Ishikawa (cell line): ENCODE results near the gene MED26.

Experiments used
- CEBPB ChIP-seq: IDR thresholded peaks from 2 replicates; pipeline ENCODE4 v1.6.1; 2012
- EP300 ChIP-seq: IDR thresholded peaks from 2 replicates; pipeline ENCODE4 v1.6.1; 2012; ENCODE audit warnings: borderline replicate concordance
- FOXM1 ChIP-seq: IDR thresholded peaks from 2 replicates; pipeline ENCODE4 v1.6.1; 2012; ENCODE audit warnings: low read depth, borderline replicate concordance
- RAD21 ChIP-seq: IDR thresholded peaks from 2 replicates; pipeline ENCODE4 v1.6.1; 2012; ENCODE audit warnings: low read depth
- REST ChIP-seq: IDR thresholded peaks from 2 replicates; pipeline ENCODE4 v1.6.1; 2012; ENCODE audit warnings: low read depth, mild to moderate bottlenecking
- TAF1 ChIP-seq: IDR thresholded peaks from 2 replicates; pipeline ENCODE4 v1.6.1; 2012; ENCODE audit warnings: low read depth, mild to moderate bottlenecking
- TEAD4 ChIP-seq: IDR thresholded peaks from 2 replicates; pipeline ENCODE4 v1.6.1; 2012
- USF1 ChIP-seq: IDR thresholded peaks from 2 replicates; pipeline ENCODE4 v1.6.1; 2012
- TF ChIP-seq, protein P1 (sequence below): IDR thresholded peaks from 2 replicates; pipeline ENCODE4 v1.6.1; 2012

DNA sequence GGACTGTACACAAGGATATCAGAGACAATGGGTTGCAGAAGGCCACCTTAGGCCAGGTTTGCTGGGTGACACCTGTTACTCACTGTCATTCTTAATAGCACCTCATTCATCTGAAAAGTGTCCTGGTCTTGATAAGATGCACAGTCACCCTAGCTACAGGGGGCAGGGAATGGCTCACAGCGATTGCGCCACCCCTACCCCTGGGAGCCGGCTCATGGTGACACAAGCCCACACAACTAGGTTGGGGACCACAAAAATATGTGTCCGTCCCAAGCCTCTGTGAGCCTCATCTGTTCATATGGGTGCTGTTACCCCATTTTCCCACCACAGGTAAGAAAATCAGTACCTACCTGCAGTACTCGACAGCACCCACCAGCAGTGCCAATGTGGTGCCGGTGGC is 23.4 kb downstream of the MED26 start:
- TF ChIP-seq EP300 (no peak), REST (no peak), CEBPB (no peak), FOXM1 (no peak), USF1 (no peak), TAF1 (no peak), RAD21 (no peak), TEAD4 (no peak)
- TF ChIP-seq, protein P1, sequence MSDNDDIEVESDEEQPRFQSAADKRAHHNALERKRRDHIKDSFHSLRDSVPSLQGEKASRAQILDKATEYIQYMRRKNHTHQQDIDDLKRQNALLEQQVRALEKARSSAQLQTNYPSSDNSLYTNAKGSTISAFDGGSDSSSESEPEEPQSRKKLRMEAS, result no peak
